ENCODE data around the gene CARD11. TPM values are rescaled to one million over a fixed set of nuclear protein-coding genes. Genes with fewer than 3 reads are reported as not detected.

CARD11 gene
- total RNA-seq, 3 donors from 2014 or later: 0.80 to 2.9 (median 2.0) TPM

DNA sequence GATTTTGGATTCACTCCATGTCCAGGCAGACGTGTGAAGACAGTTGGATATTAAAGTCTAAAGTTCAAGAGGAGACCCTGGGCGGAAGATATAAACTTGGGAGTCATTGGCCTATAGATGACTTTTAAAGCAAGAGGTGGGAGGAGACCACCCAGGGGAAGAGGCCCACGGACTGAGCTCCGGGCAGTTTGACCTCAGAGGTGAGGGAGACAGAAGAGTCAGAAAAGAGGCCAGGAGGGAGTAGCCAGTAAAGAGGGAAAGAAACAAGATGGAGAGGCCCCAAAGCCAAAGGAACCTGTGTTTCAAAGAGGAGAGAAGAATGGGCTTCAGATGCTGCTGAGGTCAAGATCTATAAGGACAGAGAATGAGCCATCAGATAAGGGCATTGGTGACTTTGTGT is 11.4 kb downstream of the CARD11 start:
- no peak overlapping the region for H3K27ac ChIP-seq
- TF ChIP-seq, protein P1, sequence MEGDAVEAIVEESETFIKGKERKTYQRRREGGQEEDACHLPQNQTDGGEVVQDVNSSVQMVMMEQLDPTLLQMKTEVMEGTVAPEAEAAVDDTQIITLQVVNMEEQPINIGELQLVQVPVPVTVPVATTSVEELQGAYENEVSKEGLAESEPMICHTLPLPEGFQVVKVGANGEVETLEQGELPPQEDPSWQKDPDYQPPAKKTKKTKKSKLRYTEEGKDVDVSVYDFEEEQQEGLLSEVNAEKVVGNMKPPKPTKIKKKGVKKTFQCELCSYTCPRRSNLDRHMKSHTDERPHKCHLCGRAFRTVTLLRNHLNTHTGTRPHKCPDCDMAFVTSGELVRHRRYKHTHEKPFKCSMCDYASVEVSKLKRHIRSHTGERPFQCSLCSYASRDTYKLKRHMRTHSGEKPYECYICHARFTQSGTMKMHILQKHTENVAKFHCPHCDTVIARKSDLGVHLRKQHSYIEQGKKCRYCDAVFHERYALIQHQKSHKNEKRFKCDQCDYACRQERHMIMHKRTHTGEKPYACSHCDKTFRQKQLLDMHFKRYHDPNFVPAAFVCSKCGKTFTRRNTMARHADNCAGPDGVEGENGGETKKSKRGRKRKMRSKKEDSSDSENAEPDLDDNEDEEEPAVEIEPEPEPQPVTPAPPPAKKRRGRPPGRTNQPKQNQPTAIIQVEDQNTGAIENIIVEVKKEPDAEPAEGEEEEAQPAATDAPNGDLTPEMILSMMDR (IDR thresholded peaks at IDR 0.05): no peak
- TF ChIP-seq POLR2A (IDR thresholded peaks at IDR 0.05): no peak
- no peaks in the 10 kb centered on the region for H3K4me1 ChIP-seq
- no peak for DNase-seq (ENCODE audit: low spot score in 2 of 2)
- no peaks in the 10 kb centered on the region for H3K36me3 ChIP-seq
- intact Hi-C loops (cut with DNase I; ENCODE audit: low total_unique reads): no loop called here
- no peaks in the 10 kb centered on the region for H3K27me3 ChIP-seq
- H3K4me3 ChIP-seq: no peak overlapping the region
- no peaks in the 10 kb centered on the region for H3K9me3 ChIP-seq

DNA sequence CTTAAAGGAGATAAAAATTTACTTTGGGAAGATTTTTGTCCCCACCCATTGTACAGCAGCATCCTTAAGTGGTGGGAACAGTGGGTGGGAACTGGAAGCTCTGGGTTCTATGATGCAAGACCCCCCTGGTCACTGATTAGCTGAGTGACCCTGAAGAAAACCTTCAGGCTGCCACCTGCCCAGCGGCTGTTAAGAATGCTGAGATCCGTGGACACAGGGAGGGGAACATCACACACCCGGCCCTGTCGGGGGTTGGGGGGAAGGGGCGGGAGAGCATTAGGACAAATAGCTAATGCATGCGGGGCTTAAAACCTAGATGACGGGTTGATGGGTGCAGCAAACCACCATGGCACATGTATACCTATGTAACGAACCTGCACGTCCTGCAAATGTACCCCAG is 14.5 kb downstream of the CARD11 start:
- DNase-seq (ENCODE audit: low spot score in 2 of 2): peak in 1 of 2 donors; percentile 27
- peaks cover 5 to 16% of the 10 kb centered on the region in 2 donors for H3K9me3 ChIP-seq
- H3K36me3 ChIP-seq: no peaks in the 10 kb centered on the region
- no peaks in the 10 kb centered on the region for H3K4me1 ChIP-seq
- intact Hi-C loops (cut with DNase I; ENCODE audit: low total_unique reads): no loop called here
- no peak overlapping the region for H3K4me3 ChIP-seq
- no peak overlapping the region for H3K27ac ChIP-seq
- H3K27me3 ChIP-seq: no peaks in the 10 kb centered on the region
- TF ChIP-seq POLR2A (IDR thresholded peaks at IDR 0.05) (no peak), POLR2AphosphoS5 (IDR thresholded peaks at IDR 0.05) (no peak)
- TF ChIP-seq, protein P1 (IDR thresholded peaks at IDR 0.05): no peak

DNA sequence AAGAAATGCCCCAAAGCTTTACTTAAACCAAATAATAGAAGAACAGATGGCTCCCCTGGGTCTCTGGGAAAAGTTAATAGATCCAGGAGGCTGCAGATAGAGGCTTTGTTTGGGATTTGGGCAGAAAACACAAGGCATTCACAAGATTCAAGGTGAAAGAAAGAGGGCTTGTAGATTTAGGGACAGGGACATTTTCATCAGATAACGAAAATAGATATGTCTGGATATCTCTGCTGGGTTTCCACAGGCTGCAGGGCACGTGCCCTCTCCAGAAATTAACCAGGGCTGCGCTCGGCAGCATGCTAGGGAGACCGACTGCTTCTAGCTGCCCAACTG is 14.9 kb downstream of the CARD11 start:
- Histone ChIP-seq H3K27me3 (no peaks in the 10 kb centered on the region), H3K4me1 (no peaks in the 10 kb centered on the region), H3K27ac (no peak overlapping the region), H3K9me3 (peaks cover 5 to 16% of the 10 kb centered on the region in 2 donors), H3K36me3 (no peaks in the 10 kb centered on the region), H3K4me3 (no peak overlapping the region)
- intact Hi-C loops (cut with DNase I; ENCODE audit: low total_unique reads): no loop called here
- TF ChIP-seq POLR2AphosphoS5 (IDR thresholded peaks at IDR 0.05) (no peak), POLR2A (IDR thresholded peaks at IDR 0.05) (no peak)
- TF ChIP-seq, protein P1 (IDR thresholded peaks at IDR 0.05): no peak
- no peak for DNase-seq (ENCODE audit: low spot score in 2 of 2)

DNA sequence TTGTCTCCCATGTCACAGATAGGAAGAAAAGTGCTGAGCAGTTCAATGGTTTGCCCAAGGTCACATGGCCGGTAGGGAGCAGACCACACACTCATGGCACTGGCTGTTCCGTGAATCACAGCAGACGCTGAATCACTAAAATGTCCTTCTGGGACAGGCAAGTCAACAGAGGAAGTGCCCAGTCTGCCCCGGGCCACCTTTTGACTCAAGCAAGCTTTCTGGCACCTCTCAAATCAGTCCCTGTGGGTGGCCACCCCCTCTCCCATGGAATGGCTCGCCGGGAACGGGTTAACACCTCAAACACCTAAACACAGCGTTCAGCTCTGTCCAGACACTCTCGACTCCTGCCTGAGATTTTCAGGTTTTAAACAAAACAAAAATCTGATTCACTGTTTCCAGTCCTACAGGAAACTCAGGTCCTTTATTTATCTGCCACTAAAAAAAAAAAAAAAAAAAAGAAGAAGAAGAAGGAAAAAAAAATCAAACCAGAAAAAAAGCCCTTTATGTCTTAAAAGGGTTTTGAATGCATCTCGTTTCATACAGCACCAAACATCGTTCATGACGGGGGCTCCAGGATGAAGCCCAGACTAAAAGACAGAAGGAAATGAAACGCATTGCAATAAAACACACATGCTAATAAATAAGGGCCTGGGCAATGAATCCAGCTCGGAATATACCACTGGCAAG is 15.5 kb downstream of the CARD11 start:
- DNase-seq (ENCODE audit: low spot score in 2 of 2): peak; percentile 37 to 51
- H3K4me3 ChIP-seq: peak overlapping the region in 1 of 3 donors; percentile 21
- H3K27ac ChIP-seq: no peak overlapping the region
- TF ChIP-seq POLR2A (IDR thresholded peaks at IDR 0.05): no peak
- TF ChIP-seq POLR2AphosphoS5 (IDR thresholded peaks at IDR 0.05): no peak
- TF ChIP-seq, protein P1 (IDR thresholded peaks at IDR 0.05): no peak
- H3K36me3 ChIP-seq: no peaks in the 10 kb centered on the region
- intact Hi-C loops (cut with DNase I; ENCODE audit: low total_unique reads): no loop called here
- no peaks in the 10 kb centered on the region for H3K4me1 ChIP-seq
- H3K9me3 ChIP-seq: peaks cover 5 to 16% of the 10 kb centered on the region in 2 donors
- no peaks in the 10 kb centered on the region for H3K27me3 ChIP-seq

DNA sequence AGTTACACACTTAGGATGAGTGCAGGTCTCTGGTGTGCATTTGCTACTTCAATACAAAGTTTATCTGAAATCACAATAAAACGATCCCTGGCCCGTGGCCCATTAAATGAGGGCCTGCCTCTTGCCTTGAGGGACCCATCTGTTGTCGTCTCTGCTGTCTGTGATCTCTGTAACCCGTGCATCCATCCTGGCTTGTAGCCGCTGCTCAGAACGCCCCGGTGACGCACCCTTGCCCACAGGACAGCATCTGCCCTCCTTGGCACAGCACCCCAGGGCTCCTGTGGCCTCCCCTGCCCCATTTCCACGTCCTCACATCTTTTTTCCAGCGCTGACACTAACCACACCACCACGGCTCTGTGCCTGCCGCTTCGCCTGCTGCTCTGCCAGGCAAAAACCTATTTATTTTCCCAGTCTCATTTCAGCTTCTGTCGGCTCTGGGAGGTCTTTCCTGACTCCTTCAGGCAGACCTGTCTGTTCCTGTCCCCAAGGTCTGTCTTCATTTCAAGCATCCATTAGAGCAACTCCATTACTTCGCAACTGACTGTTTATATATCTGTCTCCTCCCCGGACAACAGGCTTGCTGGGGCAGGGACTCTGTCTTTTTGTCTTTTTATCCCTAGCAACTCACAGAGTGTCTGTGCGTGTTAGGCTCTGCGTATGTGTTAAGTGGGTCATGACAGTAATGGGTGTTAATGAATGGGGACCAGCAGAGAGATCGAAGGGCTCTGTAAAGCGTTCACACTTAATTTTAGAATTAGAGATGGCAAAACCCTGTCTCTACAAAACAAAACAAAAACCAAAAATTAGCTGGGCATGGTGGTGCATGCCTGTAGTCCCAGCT is 16.4 kb downstream of the CARD11 start:
- DNase-seq (ENCODE audit: low spot score in 2 of 2): peak in 1 of 2 donors; percentile 2
- no peak overlapping the region for H3K27ac ChIP-seq
- intact Hi-C loops (cut with DNase I; ENCODE audit: low total_unique reads): no loop called here

More for the DNA sequence above, 16.4 kb downstream of the CARD11 start:
- Histone ChIP-seq H3K4me1 (no peaks in the 10 kb centered on the region), H3K27me3 (no peaks in the 10 kb centered on the region), H3K4me3 (no peak overlapping the region), H3K36me3 (no peaks in the 10 kb centered on the region), H3K9me3 (peaks cover 5 to 16% of the 10 kb centered on the region in 2 donors)
- TF ChIP-seq, protein P1 (IDR thresholded peaks at IDR 0.05): no peak
- no peak for TF ChIP-seq POLR2A (IDR thresholded peaks at IDR 0.05)
- no peak for TF ChIP-seq POLR2AphosphoS5 (IDR thresholded peaks at IDR 0.05)
